NCI-H1694 (cell line): Measurements from ENCODE around the gene CBLB.
"Not testable (repeated sequence)": the region's sequence is repeated elsewhere in the genome, so short reads cannot be mapped to it uniquely, and the experiment has no call there.

Experiments used
- DNase-seq: peaks from one replicate; lab custom pipeline; 2025; lab: John Stamatoyannopoulos, UW

The CBLB gene

DNA sequence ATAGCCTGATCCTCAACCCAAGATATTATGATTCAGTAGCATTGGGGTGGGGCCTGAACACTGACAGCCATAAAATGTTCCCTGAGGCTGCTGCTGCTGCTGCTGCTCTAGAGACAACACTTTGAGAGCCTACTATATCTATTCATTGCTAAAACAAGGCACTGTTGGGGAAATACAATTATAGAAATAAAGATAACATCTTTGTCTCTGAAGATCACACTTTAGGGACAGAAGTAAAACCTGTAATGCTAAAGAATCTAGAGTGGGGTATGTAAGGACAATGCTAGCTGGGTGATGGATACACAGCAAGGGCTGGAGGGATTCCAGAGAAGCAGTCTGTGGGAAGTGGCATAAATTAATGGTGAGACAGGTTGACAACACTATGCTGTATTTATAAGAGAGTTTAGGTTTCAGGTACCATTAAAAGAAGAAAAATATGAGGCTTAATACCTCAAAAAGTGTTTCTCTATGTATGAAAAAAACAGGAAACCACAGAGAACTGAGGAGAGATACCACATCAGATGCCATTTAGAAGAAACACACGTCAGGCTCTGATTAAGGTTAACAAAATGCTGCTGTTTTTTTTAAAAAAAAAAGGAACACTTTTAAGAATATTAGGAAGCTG, 115.9 kb downstream of the CBLB start:
- DNase-seq, result no peak

DNA sequence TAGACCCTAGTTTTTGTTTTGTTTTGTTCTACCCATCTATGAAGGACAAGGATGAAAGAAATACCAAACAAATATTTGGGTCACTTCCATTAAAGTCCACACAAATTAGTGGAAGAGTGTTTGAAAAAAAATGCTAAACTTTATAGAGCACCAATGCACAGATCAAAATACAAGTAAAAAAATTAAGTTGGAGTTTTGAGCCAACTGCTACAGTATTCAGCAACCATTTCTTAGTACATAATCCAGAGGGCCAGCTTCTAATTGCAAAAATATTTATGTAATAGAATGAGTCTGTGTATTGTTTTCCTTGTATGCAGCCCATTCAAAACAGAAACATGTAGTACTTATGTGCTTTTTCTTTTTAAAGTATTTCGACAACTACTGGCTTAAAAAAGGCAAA, 121.1 kb downstream of the CBLB start:
- DNase-seq, result no peak

DNA sequence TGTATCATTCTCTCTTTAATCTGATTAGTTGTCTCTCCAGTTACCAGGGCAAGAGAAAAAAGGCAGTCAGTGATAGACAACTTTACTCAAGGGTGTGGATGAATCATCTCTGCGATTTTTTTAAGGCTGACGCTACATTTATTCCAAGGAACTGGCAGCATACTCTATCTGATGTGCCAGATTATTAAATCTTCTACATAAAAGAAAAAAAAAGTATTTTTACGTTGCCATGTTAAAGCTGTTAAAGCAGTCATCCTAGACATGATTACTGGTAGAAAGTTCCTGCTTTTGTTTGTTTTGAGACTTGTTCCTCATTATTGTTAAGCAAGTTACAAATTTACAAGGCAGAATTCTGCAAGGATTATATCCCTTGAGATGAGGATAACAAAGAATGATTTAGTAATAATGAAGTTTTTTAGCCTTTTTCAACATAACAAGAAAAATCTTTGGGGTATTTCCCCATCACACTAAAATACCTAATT, 121.7 kb downstream of the CBLB start:
- no peak for DNase-seq

DNA sequence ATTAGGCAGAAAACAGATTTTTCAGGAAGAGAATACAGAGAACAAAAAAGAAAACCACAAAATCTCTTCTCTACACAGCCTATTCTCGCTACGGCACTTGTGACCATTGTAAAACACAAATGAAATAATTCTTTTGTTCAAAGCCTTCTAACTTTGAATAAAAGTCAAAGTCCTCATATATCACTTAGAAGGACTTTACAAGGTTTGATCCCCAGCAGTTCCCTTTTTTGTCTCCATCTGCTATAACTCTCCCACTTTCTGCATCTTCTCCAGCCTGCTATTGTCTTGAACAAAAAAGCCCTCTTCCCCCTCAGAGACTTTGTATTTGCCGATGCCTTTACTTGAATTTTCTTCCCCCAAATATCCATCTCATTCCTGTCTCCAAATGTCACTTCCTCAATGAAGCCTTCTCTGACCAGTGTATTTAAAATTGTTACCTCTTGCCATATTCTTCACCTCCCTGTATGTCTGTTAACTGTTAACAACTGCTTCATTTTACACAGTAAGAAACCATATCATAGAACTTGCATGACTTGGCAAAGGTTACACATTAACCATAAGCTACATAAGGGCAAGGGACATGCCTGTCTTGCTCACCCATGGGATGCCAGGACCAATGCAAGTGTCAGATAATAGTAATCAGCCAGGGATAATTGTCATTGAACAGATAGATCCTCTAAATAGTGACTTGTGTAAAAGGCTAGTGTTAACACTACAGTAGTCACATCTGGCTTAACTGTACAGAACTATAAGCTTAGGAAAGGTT, 122.4 kb downstream of the CBLB start:
- no peak for DNase-seq

DNA sequence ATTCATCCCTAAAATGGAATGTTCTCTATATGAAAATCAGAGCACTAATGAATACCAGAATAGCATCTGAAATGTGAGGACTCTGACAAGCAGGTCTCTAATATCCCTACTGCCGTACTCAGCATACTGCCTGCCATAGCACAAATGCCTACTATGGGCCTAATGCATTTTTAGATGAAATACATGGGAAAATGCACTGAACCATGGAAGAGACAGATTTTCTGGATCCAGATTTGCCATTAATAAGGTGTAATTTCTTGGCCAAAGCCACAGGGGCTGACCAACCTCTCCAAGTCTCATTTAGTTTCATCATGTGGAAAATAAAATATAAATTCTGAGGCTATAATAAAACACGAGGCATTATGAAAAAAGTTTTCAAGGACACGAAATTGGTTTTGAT, 123.8 kb downstream of the CBLB start:
- DNase-seq, result no peak

DNA sequence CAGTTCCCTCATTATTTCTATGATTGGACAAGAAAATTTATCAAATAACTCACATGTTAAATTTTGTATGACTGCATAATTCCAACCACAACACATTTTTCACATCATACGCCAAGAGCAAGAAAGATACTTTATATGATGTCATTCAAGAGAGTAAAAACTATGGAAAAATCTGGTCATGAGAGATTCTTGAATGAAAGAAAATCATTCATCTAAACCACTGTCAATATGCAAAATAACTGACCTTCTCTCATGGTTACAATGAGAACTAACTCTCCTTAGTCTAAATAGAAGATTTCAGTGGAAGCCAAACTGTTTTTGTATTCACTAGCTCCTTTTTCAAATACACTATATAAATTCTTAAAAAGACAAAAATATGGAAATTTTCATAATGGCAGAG, 124.6 kb downstream of the CBLB start:
- no peak for DNase-seq

DNA sequence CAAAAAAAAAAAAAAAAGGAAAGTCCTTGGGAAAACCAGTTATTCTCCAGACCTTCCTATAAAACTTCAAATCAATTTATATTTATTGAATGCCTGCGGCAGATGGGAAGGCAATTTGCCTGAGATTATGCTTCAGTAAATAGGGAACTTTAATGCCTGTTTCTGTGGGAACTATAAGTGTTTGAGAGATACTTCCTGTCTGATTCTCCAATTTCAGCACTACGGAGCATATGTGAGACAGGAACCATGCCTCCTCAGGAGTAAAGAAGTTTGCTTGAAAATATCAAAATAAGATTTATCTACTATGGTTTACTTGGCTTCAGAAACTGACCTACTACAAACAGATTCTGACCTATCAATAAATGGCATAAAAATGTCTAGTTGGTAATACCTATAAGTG, 135.5 kb downstream of the CBLB start:
- DNase-seq, result no peak

DNA sequence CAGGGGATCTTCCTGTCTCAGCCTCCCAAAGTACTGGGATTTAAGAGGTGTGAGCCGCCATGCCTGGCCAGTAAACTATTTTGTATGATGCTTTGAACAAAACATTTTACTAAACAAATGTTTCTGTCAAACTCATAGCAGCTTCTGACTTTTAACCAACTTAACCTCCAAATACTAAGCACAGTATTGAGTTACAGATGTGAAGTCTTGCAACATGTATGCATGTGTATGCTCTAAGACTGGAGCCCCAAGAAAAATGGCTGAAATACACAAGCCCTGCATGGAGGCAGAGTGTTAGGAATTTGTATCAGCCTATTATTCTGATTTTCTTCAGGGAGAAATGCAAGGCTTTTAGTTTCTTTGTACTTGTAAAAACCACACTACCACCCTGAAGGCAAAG, 137.1 kb downstream of the CBLB start:
- DNase-seq, result no peak

DNA sequence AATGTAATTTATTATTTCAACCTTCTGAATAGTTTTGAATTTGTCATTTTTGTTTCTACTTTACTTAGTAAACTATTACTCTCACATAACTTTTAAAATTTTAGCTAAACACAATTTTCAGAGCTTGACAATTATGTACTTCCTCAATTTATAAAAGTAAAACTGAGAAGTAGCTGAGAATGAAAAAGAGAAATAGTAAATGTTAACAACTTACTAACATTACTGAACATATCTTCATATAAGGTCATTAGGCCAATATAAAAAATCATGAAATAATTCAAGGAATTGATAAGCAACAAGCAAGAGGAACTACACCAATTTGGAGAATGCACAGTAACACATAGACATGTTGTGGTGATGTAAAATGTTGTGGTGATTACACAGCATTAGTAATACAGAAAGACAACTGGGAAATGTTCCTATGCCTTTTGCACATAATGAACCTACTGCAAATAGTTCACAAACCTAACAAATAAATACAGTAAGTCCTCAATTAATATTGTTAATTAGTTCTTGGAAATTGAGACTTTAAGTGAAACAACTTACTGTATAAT, 137.9 kb downstream of the CBLB start:
- no peak for DNase-seq

DNA sequence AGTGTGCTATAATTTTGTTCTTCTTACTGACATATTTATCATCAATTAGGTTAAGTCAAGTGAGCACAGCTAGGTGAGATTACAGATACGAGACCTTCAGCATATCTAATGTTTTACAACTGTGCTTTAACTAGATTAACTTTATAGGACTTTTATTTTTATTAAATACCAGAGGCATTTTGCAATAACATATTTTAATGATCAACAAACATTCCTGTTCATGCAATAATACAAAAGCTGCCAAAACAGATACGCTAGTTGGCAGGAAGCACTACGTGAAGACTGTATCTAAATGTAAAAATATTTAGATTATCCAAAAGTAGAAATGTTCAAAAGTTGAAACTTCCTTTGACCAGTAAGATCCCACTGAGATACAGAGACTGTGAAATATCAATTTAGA, 139.1 kb downstream of the CBLB start:
- no peak for DNase-seq

DNA sequence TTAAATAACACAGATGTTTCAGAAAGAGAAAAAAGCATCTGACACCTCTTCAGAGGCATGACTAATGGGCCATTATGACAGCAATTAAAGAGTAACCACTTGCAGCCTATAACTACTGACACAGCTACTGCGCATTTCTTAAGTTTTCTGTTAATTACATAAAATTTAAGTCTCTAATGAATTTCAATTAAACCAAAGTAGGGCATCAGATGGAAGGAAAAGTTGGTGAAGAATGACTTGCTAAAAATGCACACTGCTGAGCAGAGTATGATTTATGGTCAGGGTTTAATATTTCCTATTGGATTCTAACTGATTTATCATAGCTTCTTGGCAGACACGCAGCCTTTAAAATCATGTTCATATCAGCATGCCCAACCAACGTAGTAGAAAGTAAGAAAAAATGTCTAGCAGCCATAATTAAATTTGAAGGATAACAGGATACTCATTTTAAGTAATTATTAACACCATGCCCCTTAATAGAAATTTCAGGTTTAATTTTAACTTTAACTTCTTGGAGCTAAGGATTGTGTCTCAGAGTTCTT, 140.0 kb downstream of the CBLB start:
- DNase-seq, result no peak

DNA sequence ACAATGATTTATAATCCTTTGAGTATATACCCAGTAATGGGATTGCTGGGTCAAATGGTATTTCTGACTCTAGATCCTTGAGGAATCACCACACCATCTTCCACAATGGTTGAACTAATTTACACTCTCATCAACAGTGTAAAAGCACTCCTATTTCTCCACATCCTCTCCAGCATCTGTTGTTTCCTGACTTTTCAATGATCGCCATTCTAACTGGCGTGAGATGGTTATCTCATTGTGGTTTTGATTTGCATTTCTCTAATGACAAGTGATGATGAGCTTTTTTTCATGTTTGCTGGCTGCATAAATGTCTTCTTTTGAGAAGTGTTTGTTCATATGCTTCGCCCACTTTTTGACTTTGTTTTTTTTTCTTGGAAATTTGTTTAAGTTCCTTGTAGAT, 141.8 kb downstream of the CBLB start:
- not testable (repeated sequence) for DNase-seq

DNA sequence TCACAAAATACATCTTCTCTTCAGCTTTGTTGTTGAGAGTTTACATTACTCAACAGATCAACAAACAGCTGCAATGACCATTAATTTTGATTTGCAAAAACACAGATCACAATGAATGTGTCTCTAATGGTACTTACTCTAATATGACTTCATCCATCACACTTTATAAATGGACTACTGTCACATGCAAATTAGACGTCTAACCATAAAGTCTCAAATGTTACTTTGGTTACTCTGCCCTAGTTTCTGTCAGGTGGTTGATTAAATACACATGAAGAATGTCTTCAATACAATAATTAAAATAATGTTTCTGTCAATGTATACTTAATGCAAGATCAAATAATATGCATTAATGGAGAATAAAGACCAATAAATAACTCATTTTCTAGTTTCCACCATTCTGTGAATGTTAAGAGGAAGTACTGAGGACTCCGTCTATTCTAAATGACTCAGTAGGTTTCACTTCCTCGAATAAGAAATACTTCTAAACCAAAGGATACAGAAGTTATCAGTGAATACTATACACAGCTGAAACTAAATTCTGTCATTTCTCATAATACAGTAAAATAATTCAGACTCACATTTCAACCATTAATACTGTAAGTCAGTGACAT, 145.8 kb downstream of the CBLB start:
- DNase-seq, result no peak

DNA sequence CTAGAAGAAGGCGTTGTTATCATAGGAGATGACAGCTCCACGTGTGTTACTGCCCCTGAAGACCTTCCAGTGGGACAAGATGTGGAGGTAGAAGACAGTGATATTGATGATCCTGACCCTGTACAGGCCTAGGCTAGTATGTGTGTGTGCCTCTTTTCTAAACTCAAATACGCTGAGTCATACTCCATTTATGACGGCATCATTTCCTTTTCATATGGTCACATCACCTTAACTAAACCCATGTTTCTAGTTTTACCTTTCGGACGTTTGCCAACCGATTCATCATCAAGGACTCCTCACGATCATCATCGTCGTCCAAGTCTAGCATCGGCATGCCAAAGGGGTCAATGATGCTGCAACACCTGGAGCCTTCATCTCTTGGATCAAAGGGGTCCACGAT, 149.0 kb downstream of the CBLB start:
- no peak for DNase-seq

DNA sequence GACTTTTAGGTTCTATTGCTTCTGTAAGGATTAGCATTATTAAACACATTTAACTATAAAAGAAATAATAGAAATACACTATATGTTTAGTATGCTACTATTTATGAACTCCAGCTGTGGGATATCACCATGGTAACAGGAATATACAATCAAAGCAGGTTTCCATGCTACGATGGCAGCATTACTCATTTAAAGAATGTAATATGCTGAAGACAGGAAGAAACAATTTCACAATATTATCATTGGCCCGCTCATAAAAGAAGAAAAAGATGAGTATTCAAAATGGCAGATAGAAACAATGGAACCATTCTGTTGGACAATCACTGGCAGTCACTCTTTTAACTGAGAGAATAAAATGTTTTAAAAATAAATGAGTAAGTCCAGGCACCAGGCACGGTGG, 153.4 kb downstream of the CBLB start:
- no peak for DNase-seq

DNA sequence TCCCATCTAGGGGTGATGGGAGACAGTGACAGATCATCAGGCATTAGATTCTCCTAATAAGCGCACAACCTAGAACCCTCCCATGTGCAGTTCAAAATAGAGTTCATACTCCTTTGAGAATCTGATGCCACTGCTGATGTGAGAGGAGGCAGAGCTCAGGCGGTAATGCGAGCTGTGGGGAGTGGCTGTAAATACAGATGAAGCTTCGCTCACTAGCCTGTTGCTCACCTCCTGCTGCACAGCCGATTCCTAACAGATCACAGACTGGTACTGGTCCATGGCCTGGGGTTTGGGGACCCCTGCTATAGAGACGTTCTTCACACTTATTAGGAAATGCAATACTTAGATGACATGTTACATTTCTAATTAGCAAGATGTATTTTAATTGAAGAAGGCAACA, 154.4 kb downstream of the CBLB start:
- DNase-seq, result no peak

DNA sequence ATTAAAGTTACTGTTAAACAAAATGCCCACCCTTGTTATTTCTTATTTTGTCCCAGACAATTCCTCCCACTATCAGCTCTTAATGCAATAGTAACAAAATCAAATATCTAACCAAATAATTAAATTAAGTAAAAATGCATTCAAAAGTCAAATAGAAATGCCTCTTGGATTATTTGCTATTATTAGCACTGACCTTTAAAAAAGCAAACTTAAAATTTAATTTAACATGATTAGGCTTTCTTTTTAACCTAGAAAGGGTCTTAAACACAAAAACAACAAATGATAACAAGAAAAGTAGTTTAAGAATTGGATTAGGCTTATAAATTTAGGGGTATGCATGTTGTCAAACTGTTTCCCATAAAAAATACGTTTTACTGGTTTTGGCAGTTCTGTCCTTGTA, 159.8 kb downstream of the CBLB start:
- no peak for DNase-seq

DNA sequence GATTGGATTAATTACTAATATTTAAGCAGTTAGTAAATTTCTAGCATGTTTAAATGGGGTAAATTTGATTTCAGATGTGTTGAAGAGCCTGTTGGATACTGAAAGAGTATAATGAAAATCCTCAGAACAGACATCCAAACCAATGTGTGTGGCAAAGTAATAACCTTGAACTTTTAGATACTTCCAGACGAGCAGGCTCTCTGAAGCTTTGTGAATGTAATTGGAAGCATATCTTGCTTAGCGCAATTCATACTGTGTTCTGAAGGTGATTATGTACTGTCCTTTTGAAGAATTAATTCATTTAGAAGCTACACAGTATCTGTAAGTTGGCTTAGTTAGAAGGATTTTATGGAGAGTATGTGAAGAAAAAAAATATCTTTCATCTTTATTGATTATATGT, 161.8 kb downstream of the CBLB start:
- no peak for DNase-seq

DNA sequence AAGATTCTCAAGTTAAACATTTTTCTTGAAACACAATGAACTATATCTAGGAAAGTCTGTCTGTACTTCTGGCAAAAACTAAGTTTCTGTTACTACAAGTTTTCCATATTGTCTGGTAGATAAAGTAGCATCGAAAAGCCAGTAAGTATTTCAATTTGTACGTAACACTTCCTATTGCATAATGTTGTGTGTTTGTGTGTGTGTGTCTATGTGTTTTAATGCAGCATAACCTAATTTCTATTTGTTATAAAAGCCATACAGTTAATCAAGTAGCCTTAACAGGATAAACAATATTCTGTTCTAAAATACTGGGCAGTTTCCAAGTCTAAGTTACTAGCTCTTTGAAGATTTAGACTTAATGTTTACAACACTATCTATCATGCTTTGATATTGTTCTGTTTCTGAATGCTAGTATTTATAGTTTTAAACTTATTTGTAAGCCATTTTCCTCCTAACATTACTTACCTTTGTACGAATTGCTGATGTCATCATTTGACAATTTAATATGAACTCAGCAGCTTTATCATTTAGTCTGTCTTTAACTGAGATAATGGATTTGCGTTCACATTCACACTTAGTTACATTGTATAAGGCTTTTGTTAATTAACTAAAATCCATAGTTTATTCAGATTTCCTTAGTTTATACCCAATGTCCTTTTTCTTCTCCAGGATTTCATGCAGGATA, 163.9 kb downstream of the CBLB start:
- DNase-seq, result no peak

DNA sequence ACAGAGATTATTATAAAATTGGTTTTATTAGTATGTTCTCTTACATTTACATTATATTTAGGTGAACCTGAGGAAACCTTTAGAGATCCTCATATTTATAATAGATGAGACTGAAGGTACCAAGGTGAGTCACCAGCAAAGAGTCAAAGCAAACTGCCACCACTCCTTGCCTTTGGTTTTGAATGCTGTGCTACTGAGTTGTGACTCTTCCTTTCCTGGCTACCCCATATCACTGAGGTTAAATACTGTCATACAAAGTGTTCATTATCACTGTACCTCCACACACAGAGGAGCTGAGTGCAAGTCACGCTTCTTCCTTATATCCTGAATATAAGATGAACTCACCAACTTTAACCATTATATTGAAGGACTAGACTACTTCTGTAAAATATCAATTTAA, 168.2 kb downstream of the CBLB start:
- DNase-seq, result no peak

DNA sequence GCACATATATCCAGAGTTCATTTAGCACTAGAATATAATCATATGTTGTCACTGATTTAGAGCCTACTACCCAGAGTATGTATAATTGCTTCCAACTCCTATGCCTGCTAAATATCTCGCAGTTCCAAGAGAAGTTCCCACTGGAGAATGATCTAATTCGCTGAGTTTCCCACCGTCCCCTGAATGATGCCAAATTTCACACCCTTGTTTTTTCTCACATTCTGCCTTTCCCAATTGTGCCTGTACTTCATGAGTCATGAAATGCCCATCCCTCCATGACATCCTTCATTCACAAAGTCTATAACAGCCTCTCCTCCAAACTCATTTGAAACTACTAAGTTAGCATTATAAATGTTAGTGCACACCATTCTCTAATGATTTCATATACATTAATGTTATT, 177.2 kb downstream of the CBLB start:
- DNase-seq, result no peak

DNA sequence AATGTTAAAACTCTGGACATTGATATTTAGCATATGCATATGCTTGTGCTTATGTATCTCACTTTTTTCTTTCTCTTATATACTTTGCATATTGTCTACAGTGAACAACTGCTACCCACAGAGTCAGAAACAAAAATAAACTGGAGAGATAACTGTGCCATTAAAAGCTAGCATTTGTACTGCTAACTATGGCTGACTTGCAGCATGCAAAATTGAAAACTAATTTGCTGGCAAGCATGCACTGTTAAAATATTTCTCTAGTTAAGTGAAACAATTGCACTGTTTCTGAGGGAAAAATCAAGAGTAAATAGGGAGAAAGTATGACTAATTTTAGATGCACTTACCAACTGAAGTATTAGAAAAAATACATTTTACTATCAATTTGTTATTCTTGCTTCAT, 177.8 kb downstream of the CBLB start:
- no peak for DNase-seq
